Transverse colon (tissue), 3 donors: ENCODE data around the gene PMFBP1.

Experiments
- CTCF ChIP-seq, 5 experiments: fragments of 200-600 bp in 3 of 5; fragments of 450-650 bp in 2 of 5; sonication (generic) in 3 of 5; IDR thresholded peaks; 1 replicate in 2 of 5; 2 replicates in 3 of 5; pipeline ENCODE4 v1.5.1; 2016 to 2017; ENCODE audit warnings: antibody characterized with exemption in 5 of 5, inconsistent platforms in 3 of 5, mild to moderate bottlenecking in 2 of 5, moderate library complexity in 1 of 5
- POLR2A ChIP-seq: fragments of 450-650 bp; IDR thresholded peaks from one replicate; pipeline ENCODE4 v1.6.1; 2016; ENCODE audit warnings: antibody characterized with exemption, mild to moderate bottlenecking, moderate library complexity

GRCh38 chr16:72107371-72107770 lies 64.6 kb downstream of the PMFBP1 start:
- TF ChIP-seq CTCF (IDR thresholded peaks at IDR 0.05), result no peak
- no peak for TF ChIP-seq POLR2A
